Left forelimb (tissue), 1 donor: ENCODE data around the gene PTGS2.
"Not testable (repeated sequence)": the region's sequence is repeated elsewhere in the genome, so short reads cannot be mapped to it uniquely, and the experiment has no call there.

Experiments used
- DNase-seq: peaks from one replicate; pipeline ENCODE4 v3.0.0-alpha.2; 2018; ENCODE audit warnings: low spot score

The PTGS2 gene

GRCh38 chr1:186670297-186671135 lies 9.7 kb downstream of the PTGS2 start:
- no peak for DNase-seq

DNA sequence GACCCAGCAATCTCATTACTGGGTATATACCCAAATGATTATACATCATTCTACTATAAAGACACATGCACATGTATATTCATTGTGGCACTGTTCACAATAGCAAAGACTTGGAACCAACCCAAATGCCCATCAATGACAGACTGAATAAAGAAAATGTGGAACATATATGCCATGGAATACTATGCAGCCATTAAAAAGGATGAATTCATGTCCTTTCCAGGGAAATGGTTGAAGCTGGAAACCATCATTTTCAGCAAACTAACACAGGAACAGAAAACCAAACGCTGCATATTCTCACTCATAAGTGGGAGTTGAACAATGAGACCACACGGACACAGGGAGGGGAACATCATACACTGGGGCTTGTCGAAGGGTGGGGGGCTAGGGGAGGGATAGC lies 10.4 kb downstream of the PTGS2 start:
- not testable (repeated sequence) for DNase-seq

- not testable (repeated sequence) for DNase-seq
These were observed 16.0 kb downstream of the PTGS2 start for GRCh38 chr1:186664217-186664616.

- DNase-seq = no peak
These were observed 17.5 kb downstream of the PTGS2 start for GRCh38 chr1:186662752-186663151.

DNA sequence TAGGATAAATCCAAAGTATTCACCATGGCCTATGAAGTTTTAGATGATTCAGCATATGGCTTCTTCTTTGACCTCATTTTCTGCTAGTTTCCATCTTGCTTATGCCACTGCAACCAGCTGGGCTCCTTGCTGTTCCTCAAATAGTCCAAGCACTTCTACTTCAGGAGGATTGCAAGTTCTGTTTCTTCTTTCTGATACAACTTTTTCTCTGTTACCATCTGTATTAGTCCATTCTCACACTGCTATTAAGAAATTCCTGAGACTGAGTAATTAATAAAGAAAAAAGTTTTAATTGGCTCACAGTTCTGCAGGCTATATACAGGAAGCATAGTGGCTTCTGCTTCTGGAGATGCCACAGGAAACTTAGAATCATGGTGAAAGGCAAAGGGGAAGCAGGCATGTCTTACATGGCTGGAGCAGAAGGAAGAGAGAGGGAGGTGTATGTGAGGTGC lies 20.3 kb downstream of the PTGS2 start:
- no peak for DNase-seq

DNA sequence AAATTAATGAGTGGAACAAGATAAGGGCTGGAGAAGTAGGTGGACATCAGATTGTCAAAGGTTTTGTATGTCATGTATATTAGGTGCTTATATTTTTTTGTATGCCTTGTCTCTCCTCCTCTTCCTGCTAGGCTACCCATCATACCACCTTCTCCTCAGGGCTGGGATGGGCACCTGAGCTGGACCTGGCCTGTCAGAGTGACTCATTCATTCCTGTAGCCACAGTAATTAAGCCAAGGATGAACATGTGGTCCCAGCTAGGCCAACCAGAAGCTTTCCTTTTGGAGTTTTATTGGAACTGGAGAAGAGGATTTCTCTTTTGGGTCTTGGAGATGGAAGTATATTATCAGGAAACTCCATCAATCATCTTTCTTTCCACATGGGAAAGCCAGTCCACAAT lies 21.2 kb downstream of the PTGS2 start:
- DNase-seq = no peak

GRCh38 chr1:186657481-186657880 lies 22.7 kb downstream of the PTGS2 start:
- DNase-seq = no peak

DNA sequence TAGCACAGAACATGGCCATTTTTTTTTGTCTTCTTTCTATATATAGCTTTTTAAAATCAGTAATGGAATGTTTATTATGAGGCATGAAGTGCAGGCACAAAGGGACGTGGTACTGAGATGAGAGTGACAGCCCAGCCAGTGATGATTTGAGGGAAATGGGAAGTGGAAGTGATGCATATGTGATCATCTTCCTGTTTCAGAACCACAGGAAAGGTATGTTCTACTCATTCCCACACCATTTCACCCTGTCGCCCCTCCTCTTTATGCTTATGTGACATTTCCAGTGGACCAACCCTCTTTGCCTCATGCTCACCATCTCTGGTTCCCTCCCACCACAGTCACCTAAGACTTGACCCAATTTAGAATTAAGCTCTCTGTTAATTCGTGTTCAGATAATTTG lies 24.3 kb downstream of the PTGS2 start:
- DNase-seq = no peak

GRCh38 chr1:186654741-186655140 lies 25.5 kb downstream of the PTGS2 start:
- DNase-seq = no peak

GRCh38 chr1:186653312-186653711 lies 26.9 kb downstream of the PTGS2 start:
- no peak for DNase-seq

DNA sequence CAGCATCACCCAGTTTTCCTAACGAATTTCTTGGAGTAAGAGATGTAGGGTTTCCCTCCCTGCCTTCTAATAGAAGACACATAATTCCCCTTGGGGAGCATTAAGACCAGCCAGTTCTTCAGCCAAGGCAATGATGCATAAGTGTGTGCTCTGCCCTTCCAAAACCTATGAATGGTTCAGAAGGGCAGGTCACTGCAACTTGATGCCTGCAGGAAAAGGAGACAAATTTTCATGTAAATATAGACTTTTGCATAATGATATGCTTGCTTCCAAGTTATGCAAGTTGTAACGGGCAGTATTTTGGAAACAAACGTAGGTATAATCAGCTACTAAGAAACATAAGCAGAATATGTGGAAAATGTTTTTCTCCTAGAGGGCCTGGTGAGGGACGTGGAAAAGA lies 31.6 kb downstream of the PTGS2 start:
- no peak for DNase-seq

DNA sequence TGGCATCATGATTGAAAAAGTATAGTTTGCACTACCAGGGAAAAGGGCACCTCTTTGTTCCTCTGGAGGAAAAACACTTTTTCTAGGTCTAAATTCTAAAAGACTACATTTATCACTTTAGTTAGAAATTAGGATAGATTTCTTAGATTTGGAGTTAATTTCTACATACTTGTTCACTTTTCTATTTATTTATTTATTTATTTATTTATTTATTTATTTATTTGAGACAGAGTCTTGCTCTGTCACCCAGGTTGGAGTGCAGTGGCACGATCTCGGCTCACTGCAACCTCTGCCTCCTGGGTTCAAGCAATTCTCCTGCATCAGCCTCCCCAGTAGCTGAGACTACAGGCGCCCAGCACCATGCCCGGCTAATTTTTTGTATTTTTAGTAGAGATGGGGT lies 32.2 kb downstream of the PTGS2 start:
- not testable (repeated sequence) for DNase-seq

- DNase-seq = no peak
These were observed 36.6 kb downstream of the PTGS2 start for GRCh38 chr1:186643614-186644013.

- not testable (repeated sequence) for DNase-seq
These were observed 42.7 kb downstream of the PTGS2 start for GRCh38 chr1:186637567-186637966.

- DNase-seq = no peak
These were observed 43.4 kb downstream of the PTGS2 start for GRCh38 chr1:186636786-186637185.

DNA sequence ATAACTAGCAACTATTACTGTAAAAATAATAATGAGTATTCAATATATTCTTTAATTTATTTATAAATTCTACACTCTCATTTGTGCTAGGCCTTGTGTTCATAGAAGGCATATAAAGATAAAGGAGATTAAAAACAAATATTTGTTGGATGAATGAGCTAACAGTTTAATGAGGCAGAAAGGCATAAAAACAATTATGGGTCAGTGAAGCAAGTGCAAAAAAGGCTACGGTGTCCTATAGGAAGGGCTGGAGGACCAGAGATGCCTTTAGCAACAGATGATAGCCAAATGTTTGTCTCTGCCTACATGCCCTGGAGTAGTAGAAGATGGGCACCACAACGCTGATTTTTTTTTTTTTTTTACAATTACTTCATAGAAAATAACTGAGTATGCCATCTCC lies 45.7 kb downstream of the PTGS2 start:
- DNase-seq = no peak

- DNase-seq = no peak
These were observed 47.1 kb downstream of the PTGS2 start for GRCh38 chr1:186633116-186633515.

DNA sequence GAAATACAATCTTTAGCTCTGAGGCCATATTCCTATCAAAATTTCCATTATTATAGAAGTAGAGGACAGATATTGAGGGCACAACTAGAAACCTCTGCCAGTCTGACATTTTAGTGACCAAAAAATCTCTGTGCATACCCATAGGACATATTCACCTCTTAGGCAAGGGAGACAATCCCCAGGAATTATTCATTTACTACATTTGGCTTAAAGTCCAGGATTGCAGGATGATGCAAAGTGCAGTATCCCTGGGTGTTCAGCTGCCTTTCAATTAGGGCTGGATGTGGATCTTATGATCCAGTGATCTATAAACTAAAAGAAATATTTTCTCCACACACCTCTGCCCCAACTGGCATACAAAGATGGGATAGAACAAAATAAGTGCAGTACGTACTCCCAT lies 50.9 kb downstream of the PTGS2 start:
- DNase-seq = no peak

DNA sequence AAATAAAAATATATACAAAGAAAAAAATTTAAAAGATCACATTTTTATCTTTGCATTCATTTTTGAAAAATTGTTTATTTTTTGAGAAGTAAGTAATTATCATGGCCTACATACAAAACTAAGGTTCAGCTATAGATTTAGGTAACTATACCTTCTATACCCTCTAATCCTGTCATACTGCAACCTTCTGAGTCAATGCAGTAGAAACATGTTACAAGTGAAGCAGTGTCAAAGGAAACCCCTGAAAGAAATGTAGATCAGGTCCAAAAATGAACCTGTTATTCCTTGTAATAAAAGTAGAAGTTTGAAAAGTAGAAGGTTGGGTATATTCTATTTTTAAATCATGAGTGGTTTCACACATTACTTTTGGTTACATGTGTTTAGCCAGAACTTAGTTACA lies 51.3 kb downstream of the PTGS2 start:
- DNase-seq = no peak

- no peak for DNase-seq
These were observed 53.2 kb downstream of the PTGS2 start for GRCh38 chr1:186627019-186627418.

GRCh38 chr1:186626356-186626932 lies 53.8 kb downstream of the PTGS2 start:
- no peak for DNase-seq

DNA sequence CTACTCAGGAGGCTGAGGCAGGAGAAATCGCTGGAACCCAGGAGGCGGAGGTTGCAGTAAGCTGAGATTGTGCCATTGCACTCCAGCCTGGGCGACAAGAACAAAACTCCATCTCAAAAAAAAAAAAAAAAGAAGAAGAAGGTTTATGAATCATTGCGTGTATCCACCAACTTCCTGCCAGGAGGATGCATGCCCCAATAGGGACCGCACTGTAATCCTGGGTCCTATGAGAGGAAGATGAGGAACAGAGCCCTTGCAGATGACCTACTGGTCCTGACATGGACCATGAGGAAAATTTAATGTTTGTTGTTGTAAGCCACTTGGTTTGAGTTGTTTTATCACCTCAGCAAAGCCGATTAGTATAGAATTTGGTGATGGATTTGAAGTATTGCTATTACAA lies 56.7 kb downstream of the PTGS2 start:
- DNase-seq = no peak
